ENCODE data around the gene HSDL1. TPM values are rescaled to one million over a fixed set of nuclear protein-coding genes. Genes with fewer than 3 reads are reported as not detected.

The HSDL1 gene
- total RNA-seq, 2 experiments from 2014 or later: 16.3 to 25.1 TPM

DNA sequence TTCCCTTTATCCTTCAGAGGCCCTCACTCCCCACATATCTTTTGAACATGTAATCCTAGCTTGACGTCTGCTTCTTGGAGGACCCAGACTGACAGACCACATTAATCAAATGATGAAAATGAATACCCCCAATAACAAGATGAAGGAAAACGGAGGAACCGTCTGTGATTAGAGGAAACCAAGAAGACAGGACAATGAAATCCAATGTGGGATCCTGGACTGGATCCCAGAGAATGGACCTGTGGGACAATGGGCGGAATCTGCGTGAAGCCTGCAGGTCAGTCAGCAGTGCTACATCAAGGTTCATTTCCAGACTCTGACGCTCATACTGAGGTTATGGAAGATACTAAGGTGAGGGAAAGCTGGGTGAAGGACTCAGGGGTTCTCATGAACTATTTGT, 64.2 kb downstream of the HSDL1 start:
- Histone ChIP-seq H3K27ac (ENCODE audit: low read depth, low read length, poor library complexity, severe bottlenecking) (no peak overlapping the region), H4K20me1 (ENCODE audit: insufficient read depth, low read length) (0 out of 2 replicates have a peak, but pooled peaks cover 3% of the 10 kb centered on the region), H2AFZ (ENCODE audit: low read length) (no peak overlapping the region), H3K4me2 (ENCODE audit: low read length) (no peak overlapping the region), H3K4me3 (ENCODE audit: low read depth, low read length, poor library complexity, severe bottlenecking) (no peak overlapping the region), H3K79me2 (ENCODE audit: insufficient read depth, low read depth, low read length) (0 out of 2 replicates have a peak, but pooled peaks cover 3% of the 10 kb centered on the region), H3K9me3 (ENCODE audit: low read length) (no peaks in the 10 kb centered on the region), H3K4me1 (ENCODE audit: insufficient read depth, low read length, poor library complexity, severe bottlenecking) (peaks cover 13% of the 10 kb centered on the region), H3K36me3 (ENCODE audit: insufficient read depth, low read length) (peaks cover 83% of the 10 kb centered on the region), H3K9me2 (ENCODE audit: insufficient read depth, low read length) (no peaks in the 10 kb centered on the region)
- intact Hi-C loops (cut with micrococcal nuclease; ENCODE audit: unreplicated experiment): no loop called here
- ChIA-PET CTCF (ENCODE audit: unreplicated experiment) (no interaction called here), POLR2A (no interaction called here)
- no peak for TF ChIP-seq EZH2phosphoT487 (IDR thresholded peaks at IDR 0.05; ENCODE audit: borderline replicate concordance, low read depth, low read length)
- TF ChIP-seq, protein P1, sequence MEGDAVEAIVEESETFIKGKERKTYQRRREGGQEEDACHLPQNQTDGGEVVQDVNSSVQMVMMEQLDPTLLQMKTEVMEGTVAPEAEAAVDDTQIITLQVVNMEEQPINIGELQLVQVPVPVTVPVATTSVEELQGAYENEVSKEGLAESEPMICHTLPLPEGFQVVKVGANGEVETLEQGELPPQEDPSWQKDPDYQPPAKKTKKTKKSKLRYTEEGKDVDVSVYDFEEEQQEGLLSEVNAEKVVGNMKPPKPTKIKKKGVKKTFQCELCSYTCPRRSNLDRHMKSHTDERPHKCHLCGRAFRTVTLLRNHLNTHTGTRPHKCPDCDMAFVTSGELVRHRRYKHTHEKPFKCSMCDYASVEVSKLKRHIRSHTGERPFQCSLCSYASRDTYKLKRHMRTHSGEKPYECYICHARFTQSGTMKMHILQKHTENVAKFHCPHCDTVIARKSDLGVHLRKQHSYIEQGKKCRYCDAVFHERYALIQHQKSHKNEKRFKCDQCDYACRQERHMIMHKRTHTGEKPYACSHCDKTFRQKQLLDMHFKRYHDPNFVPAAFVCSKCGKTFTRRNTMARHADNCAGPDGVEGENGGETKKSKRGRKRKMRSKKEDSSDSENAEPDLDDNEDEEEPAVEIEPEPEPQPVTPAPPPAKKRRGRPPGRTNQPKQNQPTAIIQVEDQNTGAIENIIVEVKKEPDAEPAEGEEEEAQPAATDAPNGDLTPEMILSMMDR (conservative IDR thresholded peaks at IDR 0.05; ENCODE audit: low read length): no peak
- no TSS peak for BruUV-seq (replicated peaks)
- DNase-seq (ENCODE audit: low spot score): no peak

DNA sequence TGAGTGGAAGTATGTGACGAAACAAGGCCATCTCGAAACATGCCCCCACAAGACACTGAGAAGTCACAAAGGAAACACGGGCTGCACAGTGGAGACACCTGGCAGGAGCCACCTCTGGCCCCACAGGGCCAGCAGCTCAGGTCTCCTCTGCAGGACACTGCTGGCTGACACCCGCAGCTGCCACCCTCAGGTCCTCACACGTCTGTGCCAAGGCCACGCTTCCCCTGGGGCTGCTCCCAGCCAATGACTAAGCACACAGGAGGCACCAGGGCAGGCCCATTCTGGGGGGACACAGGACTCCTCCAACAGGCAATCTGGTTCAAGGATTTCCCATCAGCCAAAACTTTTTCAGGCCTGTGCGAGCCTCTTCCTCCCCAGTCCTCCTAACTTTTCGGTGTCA, 64.6 kb downstream of the HSDL1 start:
- intact Hi-C loops (cut with micrococcal nuclease; ENCODE audit: unreplicated experiment): no loop called here
- no peaks in the 10 kb centered on the region for H3K9me2 ChIP-seq (ENCODE audit: insufficient read depth, low read length)
- DNase-seq (ENCODE audit: low spot score): no peak
- 0 out of 2 replicates have a peak, but pooled peaks cover 3% of the 10 kb centered on the region for H4K20me1 ChIP-seq (ENCODE audit: insufficient read depth, low read length)
- no peak overlapping the region for H3K27ac ChIP-seq (ENCODE audit: low read depth, low read length, poor library complexity, severe bottlenecking)
- TF ChIP-seq EZH2phosphoT487 (IDR thresholded peaks at IDR 0.05; ENCODE audit: borderline replicate concordance, low read depth, low read length): no peak
- TF ChIP-seq, protein P1 (conservative IDR thresholded peaks at IDR 0.05; ENCODE audit: low read length): no peak
- peaks cover 87% of the 10 kb centered on the region for H3K36me3 ChIP-seq (ENCODE audit: insufficient read depth, low read length)
- BruUV-seq (replicated peaks): no TSS peak
- POLR2A ChIA-PET: interaction anchor here (0.6 to 0.8 kb wide), 2 partner anchors 115 to 123 kb away, joined by 3 read pairs; no protein-coding TSS in a partner anchor
- H3K4me3 ChIP-seq (ENCODE audit: low read depth, low read length, poor library complexity, severe bottlenecking): no peak overlapping the region
- H3K79me2 ChIP-seq (ENCODE audit: insufficient read depth, low read depth, low read length): 0 out of 2 replicates have a peak, but pooled peaks cover 3% of the 10 kb centered on the region
- H3K4me1 ChIP-seq (ENCODE audit: insufficient read depth, low read length, poor library complexity, severe bottlenecking): peaks cover 9% of the 10 kb centered on the region
- H3K4me2 ChIP-seq (ENCODE audit: low read length): no peak overlapping the region
- CTCF ChIA-PET (ENCODE audit: unreplicated experiment): no interaction called here
- H3K9me3 ChIP-seq (ENCODE audit: low read length): no peaks in the 10 kb centered on the region
- H2AFZ ChIP-seq (ENCODE audit: low read length): no peak overlapping the region

DNA sequence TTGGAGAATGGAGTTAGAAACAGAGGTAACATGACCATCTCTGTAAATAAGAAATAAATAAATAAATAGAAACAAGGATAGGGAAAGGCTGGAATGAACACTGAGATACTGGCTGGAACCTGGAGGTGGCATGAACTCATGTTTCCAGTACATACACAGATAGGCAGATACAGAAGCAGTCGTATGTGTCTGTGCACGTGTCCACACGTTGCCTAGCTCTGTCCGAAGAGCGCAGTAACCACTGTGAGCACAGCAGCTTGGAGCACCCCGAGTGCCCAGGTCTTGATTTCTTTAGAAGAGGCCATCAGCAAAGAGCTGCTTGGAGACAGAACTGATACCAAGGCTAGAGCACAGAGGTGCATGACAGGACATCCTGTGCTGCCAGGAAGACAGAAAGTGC, 65.3 kb downstream of the HSDL1 start:
- no TSS peak for BruUV-seq (replicated peaks)
- no peak overlapping the region for H3K4me3 ChIP-seq (ENCODE audit: low read depth, low read length, poor library complexity, severe bottlenecking)
- ChIA-PET POLR2A (interaction anchor here (0.6 to 0.8 kb wide), 2 partner anchors 114 to 123 kb away, joined by 3 read pairs; no protein-coding TSS in a partner anchor), CTCF (ENCODE audit: unreplicated experiment) (no interaction called here)
- H4K20me1 ChIP-seq (ENCODE audit: insufficient read depth, low read length): 0 out of 2 replicates have a peak, but pooled peaks cover 3% of the 10 kb centered on the region
- H3K4me2 ChIP-seq (ENCODE audit: low read length): no peak overlapping the region
- no peaks in the 10 kb centered on the region for H3K9me2 ChIP-seq (ENCODE audit: insufficient read depth, low read length)
- 0 out of 2 replicates have a peak, but pooled peaks cover 3% of the 10 kb centered on the region for H3K79me2 ChIP-seq (ENCODE audit: insufficient read depth, low read depth, low read length)
- H3K9me3 ChIP-seq (ENCODE audit: low read length): no peaks in the 10 kb centered on the region
- peaks cover 2% of the 10 kb centered on the region for H3K4me1 ChIP-seq (ENCODE audit: insufficient read depth, low read length, poor library complexity, severe bottlenecking)
- no peak overlapping the region for H2AFZ ChIP-seq (ENCODE audit: low read length)
- peak; percentile 9 for DNase-seq (ENCODE audit: low spot score)
- TF ChIP-seq EZH2phosphoT487 (IDR thresholded peaks at IDR 0.05; ENCODE audit: borderline replicate concordance, low read depth, low read length): no peak
- TF ChIP-seq, protein P1 (conservative IDR thresholded peaks at IDR 0.05; ENCODE audit: low read length): no peak
- peaks cover 94% of the 10 kb centered on the region for H3K36me3 ChIP-seq (ENCODE audit: insufficient read depth, low read length)
- intact Hi-C loops (cut with micrococcal nuclease; ENCODE audit: unreplicated experiment): no loop called here
- no peak overlapping the region for H3K27ac ChIP-seq (ENCODE audit: low read depth, low read length, poor library complexity, severe bottlenecking)

Measured in OCI-LY7 (cell line).